K562 (cell line): Measurements from ENCODE around the gene CNTN2. TPM values are rescaled to one million over a fixed set of nuclear protein-coding genes. Genes with fewer than 3 reads are reported as not detected.
A peak's percentile ranks its signal among the peaks of the same experiment; 100 is the strongest.

Experiments used
- ATAC-seq: fragments of 200-7000 bp; cut with Tn5 transposase; 3 replicates; pipeline ENCODE4 v1.9.1; 2020; ENCODE audit warnings: moderate library complexity
- BruUV-seq: library from RNA; stranded (reverse); fragments of 400-500 nt; replicated peaks from 2 replicates; lab custom pipeline; 2021; lab: Mats Ljungman, UMichigan
- CTCF ChIA-PET: fragments of 300-600 bp; formaldehyde crosslinking; extraction: SDS; loops from one replicate; lab custom pipeline; 2021; ENCODE audit warnings: low intra/inter-chr PET ratio; lab: Yijun Ruan, JAX
- POLR2A ChIA-PET: fragments of 300-600, 350-650 bp; sonication (Branson Sonifier 250); formaldehyde crosslinking; extraction: SDS; loops from one replicate; lab custom pipeline; 2021; ENCODE audit warnings: antibody characterized with exemption, inconsistent platforms; lab: Yijun Ruan, JAX
- DNase-seq, 4 experiments: peaks; one replicate each; pipeline versions ENCODE4 v3.0.0 to v3.0.0-alpha.2; 2011 to 2018; ENCODE audit warnings: low spot score in 3 of 4, mixed read lengths in 3 of 4; ENCODE audit errors: extremely low read depth in 1 of 4
- FAIRE-seq: peaks from 2 replicates; lab custom pipeline; 2011; peaks lifted over from hg19 to GRCh38; lab: Jason Lieb, UNC
- H2AFZ ChIP-seq: 2 replicates; pipeline ENCODE4 v1.6.0; 2011; ENCODE audit warnings: low read depth, low read length, control low read depth, inconsistent platforms
- H3K27ac ChIP-seq: fragments of 200-600 bp; 3 replicates; pipeline ENCODE4 v1.8.0; 2011; ENCODE audit warnings: low read depth, mild to moderate bottlenecking, control low read depth, inconsistent platforms, low read length, moderate library complexity, mixed read lengths; ENCODE audit errors: extremely low read depth
- H3K27me3 ChIP-seq, 2 experiments: fragments of 300-600 bp in 1 of 2; 2 replicates in 1 of 2; 3 replicates in 1 of 2; pipeline versions ENCODE4 v1.6.0 to v1.8.0; 2011; ENCODE audit warnings: inconsistent platforms in 2 of 2, low read length in 2 of 2, mild to moderate bottlenecking in 1 of 2, mixed read lengths in 1 of 2, moderate library complexity in 1 of 2; ENCODE audit not compliant: control insufficient read depth in 2 of 2, insufficient read depth in 2 of 2
- H3K36me3 ChIP-seq: fragments of 300-600 bp; 3 replicates; pipeline ENCODE4 v1.8.0; 2011; ENCODE audit warnings: mild to moderate bottlenecking, low read length, inconsistent platforms; ENCODE audit not compliant: control insufficient read depth, insufficient read depth
- H3K4me1 ChIP-seq, 2 experiments: fragments of 200-600 bp in 1 of 2; replicated peaks in 1 of 2; 2 replicates in 1 of 2; 3 replicates in 1 of 2; pipeline versions ENCODE4 v1.5.1 to v1.8.0; 2011; ENCODE audit warnings: inconsistent platforms in 2 of 2, low read length in 2 of 2, mild to moderate bottlenecking in 1 of 2, mixed read lengths in 1 of 2, moderate library complexity in 1 of 2; ENCODE audit not compliant: control insufficient read depth in 2 of 2, insufficient read depth in 2 of 2
- H3K4me2 ChIP-seq: 2 replicates; pipeline ENCODE4 v1.6.1; 2011; ENCODE audit warnings: low read length, control low read depth, inconsistent platforms, mixed read lengths; ENCODE audit not compliant: insufficient read depth
- H3K4me3 ChIP-seq: fragments of 200-600 bp; sonication (generic), shearing (Covaris generic); 2 replicates; pipeline ENCODE4 v1.5.1; 2016; ENCODE audit warnings: control low read depth, inconsistent platforms
- H3K79me2 ChIP-seq: fragments of 200-600 bp; 3 replicates; pipeline ENCODE4 v1.8.0; 2011; ENCODE audit warnings: low read length, inconsistent platforms; ENCODE audit not compliant: control insufficient read depth, insufficient read depth
- H3K9ac ChIP-seq, 2 experiments: 2 replicates each; pipeline versions ENCODE4 v1.6.0 to v1.6.1; 2011; ENCODE audit warnings: low read depth in 2 of 2, low read length in 2 of 2, control low read depth in 1 of 2, inconsistent platforms in 1 of 2, mild to moderate bottlenecking in 1 of 2, mixed read lengths in 1 of 2; ENCODE audit not compliant: insufficient read depth in 1 of 2
- H3K9me1 ChIP-seq: one replicate; pipeline ENCODE4 v1.6.0; 2011; ENCODE audit warnings: inconsistent platforms, mild to moderate bottlenecking, low read length, moderate library complexity; ENCODE audit not compliant: control insufficient read depth, insufficient read depth
- H3K9me3 ChIP-seq: replicated peaks from 2 replicates; pipeline ENCODE4 v1.5.1; 2011; ENCODE audit warnings: low read depth, low read length, inconsistent platforms; ENCODE audit not compliant: control insufficient read depth, insufficient read depth
- H4K20me1 ChIP-seq: replicated peaks from 2 replicates; pipeline ENCODE4 v1.6.1; 2011; ENCODE audit warnings: low read length, inconsistent platforms, mixed read lengths; ENCODE audit not compliant: control insufficient read depth, insufficient read depth
- E2F3 ChIP-seq: fragments of 250-450 bp; sonication (Bioruptor Pico); IDR thresholded peaks from 2 replicates; pipeline ENCODE4 v1.4.0; 2020; ENCODE audit warnings: mild to moderate bottlenecking
- JUN ChIP-seq, 2 experiments: sonication (generic) in 1 of 2; formaldehyde crosslinking in 1 of 2; IDR thresholded peaks; 2 replicates each; pipeline versions ENCODE4 v1.6.1 to v1.8.0; 2012 to 2022; ENCODE audit warnings: borderline replicate concordance in 2 of 2, mild to moderate bottlenecking in 2 of 2, improper control_type of control experiment in 1 of 2, low read depth in 1 of 2, low read length in 1 of 2, missing genetic modification reagents in 1 of 2
- MIER1 ChIP-seq: fragments of 450-650 bp; IDR thresholded peaks from 2 replicates; pipeline ENCODE4 v1.6.1; 2016; ENCODE audit warnings: antibody characterized with exemption, mild to moderate bottlenecking, low read depth
- RBM25 ChIP-seq: fragments of 200-400 bp; formaldehyde crosslinking; IDR thresholded peaks from 2 replicates; pipeline ENCODE4 v1.6.1; 2018; ENCODE audit warnings: low read length, low read depth, moderate library complexity; ENCODE audit not compliant: severe bottlenecking
- ZNF184 ChIP-seq: sonication (generic); formaldehyde crosslinking; IDR thresholded peaks from 2 replicates; pipeline ENCODE4 v1.5.0; 2020; ENCODE audit warnings: missing genetic modification reagents
- WGBS: fragments of 100-300 bp; shearing (Covaris generic); methylation state at CpG from one replicate; pipeline ENCODE4 v1.1.6; 2016; ENCODE audit warnings: low coverage, mixed read lengths; ENCODE audit not compliant: insufficient coverage; ENCODE audit errors: missing lambda C conversion rate; 5-methylcytosine and 5-hydroxymethylcytosine counted together
- in situ Hi-C: fragments of 300-500 bp; cut with MboI; formaldehyde crosslinking; loops from 4 replicates; pipeline ENCODE4 v1.15.0; 2018; ENCODE audit warnings: inconsistent platforms, mixed read lengths
- intact Hi-C: fragments of 100-400 bp; cut with micrococcal nuclease; formaldehyde crosslinking; loops from 2 replicates; pipeline ENCODE4 v1.14.2; 2022
- polyA plus RNA-seq, 8 experiments: library from polyadenylated mRNA; depleted of rRNA in 4 of 8; stranded (reverse) in 5 of 8; unstranded in 3 of 8; fragments of >200 nt; fragmentation: Nextera tagmentation in 2 of 8; fragmentation: Illumina TruSeq in 1 of 8; extraction: Ambion mirVana in 2 of 8; extraction: Trizol in 1 of 8; gene quantifications; 2 replicates each; pipeline versions ENCODE4 v1.2.1 to v1.2.3, GENCODE V29; 2011 to 2014; ENCODE audit warnings: inconsistent platforms in 1 of 8, missing spikeins in 1 of 8
- total RNA-seq, 7 experiments: library from RNA; depleted of rRNA in 6 of 7; stranded (reverse); fragments of >200 nt in 6 of 7; fragmentation: Illumina TruSeq in 2 of 7; extraction: Trizol in 2 of 7; gene quantifications; 2 replicates each; pipeline versions ENCODE4 v1.2.1 to v1.2.3, GENCODE V29; 2011 to 2021; ENCODE audit warnings: low replicate concordance in 1 of 7
- TF ChIP-seq, protein P1 (sequence below), 2 experiments: fragments of 450-650 bp; formaldehyde crosslinking in 1 of 2; IDR thresholded peaks; 2 replicates each; pipeline versions ENCODE4 v1.4.0 to v1.6.1; 2014 to 2020; ENCODE audit warnings: mild to moderate bottlenecking in 2 of 2, borderline replicate concordance in 1 of 2, low read depth in 1 of 2
- TF ChIP-seq, protein P2 (sequence below): fragments of 450-650 bp; formaldehyde crosslinking; IDR thresholded peaks from 2 replicates; pipeline ENCODE4 v1.4.0; 2022; ENCODE audit warnings: mild to moderate bottlenecking, moderate library complexity
- TF ChIP-seq, protein P3 (sequence below): sonication (generic); formaldehyde crosslinking; IDR thresholded peaks from 2 replicates; pipeline ENCODE4 v1.8.0; 2022; ENCODE audit warnings: mild to moderate bottlenecking, missing genetic modification reagents

CNTN2 gene
- total and polyA plus RNA-seq, 9 of the 15 experiments (the other 6 are each of a cell fraction or from before 2014, with no cell fraction given), result not detected

DNA sequence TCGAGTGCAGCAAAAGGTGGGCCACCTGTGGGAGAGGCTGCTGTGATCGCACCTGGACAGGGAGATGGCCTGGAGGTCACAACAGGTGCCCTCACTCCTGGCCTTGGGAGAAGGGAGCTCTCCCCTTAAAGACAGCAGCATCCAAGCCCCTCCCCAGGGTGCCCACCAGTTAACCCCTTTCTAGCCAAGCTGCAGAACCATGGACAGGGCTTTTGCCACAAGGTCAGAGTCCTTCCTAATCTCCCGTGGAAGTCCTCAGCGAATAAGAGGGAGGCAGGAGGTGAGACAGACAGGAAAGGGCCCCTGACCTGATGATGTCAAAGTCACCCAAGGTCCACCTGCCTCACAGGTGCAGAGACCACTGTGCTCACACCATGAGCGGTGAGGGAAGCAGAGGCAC is 1.7 kb downstream of the CNTN2 start:
- 3% methylated on average over 5 of the region's 5 CpGs for WGBS
- Histone ChIP-seq H3K9me1 (no peaks in the 10 kb centered on the region), H2AFZ (no peak overlapping the region), H4K20me1 (peaks cover 29% of the 10 kb centered on the region; the same call in 1 of the 2 replicates), H3K4me3 (no peak overlapping the region), H3K27me3 (peaks cover 49 to 90% of the 10 kb centered on the region in 2 experiments; a peak in 4 of 5 replicates), H3K9ac (no peak overlapping the region), H3K79me2 (no peaks in the 10 kb centered on the region), H3K27ac (no peak overlapping the region), H3K4me1 (peaks cover 0 to 8% of the 10 kb centered on the region in 2 experiments; a peak in 1 of 5 replicates), H3K4me2 (no peak overlapping the region), H3K36me3 (no peaks in the 10 kb centered on the region), H3K9me3 (no peaks in the 10 kb centered on the region)
- FAIRE-seq, result no peak
- in situ Hi-C loops (no loop called here), intact Hi-C loops (no loop called here)
- DNase-seq, result no peak
- POLR2A ChIA-PET, result no interaction called here
- BruUV-seq, result no TSS peak
- ATAC-seq, result no peak
- CTCF ChIA-PET, result no interaction called here
- TF ChIP-seq, protein P1, sequence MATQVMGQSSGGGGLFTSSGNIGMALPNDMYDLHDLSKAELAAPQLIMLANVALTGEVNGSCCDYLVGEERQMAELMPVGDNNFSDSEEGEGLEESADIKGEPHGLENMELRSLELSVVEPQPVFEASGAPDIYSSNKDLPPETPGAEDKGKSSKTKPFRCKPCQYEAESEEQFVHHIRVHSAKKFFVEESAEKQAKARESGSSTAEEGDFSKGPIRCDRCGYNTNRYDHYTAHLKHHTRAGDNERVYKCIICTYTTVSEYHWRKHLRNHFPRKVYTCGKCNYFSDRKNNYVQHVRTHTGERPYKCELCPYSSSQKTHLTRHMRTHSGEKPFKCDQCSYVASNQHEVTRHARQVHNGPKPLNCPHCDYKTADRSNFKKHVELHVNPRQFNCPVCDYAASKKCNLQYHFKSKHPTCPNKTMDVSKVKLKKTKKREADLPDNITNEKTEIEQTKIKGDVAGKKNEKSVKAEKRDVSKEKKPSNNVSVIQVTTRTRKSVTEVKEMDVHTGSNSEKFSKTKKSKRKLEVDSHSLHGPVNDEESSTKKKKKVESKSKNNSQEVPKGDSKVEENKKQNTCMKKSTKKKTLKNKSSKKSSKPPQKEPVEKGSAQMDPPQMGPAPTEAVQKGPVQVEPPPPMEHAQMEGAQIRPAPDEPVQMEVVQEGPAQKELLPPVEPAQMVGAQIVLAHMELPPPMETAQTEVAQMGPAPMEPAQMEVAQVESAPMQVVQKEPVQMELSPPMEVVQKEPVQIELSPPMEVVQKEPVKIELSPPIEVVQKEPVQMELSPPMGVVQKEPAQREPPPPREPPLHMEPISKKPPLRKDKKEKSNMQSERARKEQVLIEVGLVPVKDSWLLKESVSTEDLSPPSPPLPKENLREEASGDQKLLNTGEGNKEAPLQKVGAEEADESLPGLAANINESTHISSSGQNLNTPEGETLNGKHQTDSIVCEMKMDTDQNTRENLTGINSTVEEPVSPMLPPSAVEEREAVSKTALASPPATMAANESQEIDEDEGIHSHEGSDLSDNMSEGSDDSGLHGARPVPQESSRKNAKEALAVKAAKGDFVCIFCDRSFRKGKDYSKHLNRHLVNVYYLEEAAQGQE (IDR thresholded peaks at IDR 0.05; ENCODE audit: borderline replicate concordance), result peak; percentile 83
- TF ChIP-seq, protein P1 (CRISPR knock-in tag; IDR thresholded peaks at IDR 0.05; ENCODE audit: low read depth), result no peak
- 0 out of 2 replicates have a peak, but pooled peaks have one; percentile 36 for TF ChIP-seq MIER1
- no peak for TF ChIP-seq RBM25
- TF ChIP-seq JUN (IDR thresholded peaks at IDR 0.05; ENCODE audit: borderline replicate concordance, low read depth, low read length), result no peak
- no peak for TF ChIP-seq JUN (CRISPR knock-in tag; IDR thresholded peaks at IDR 0.05; ENCODE audit: borderline replicate concordance)
- TF ChIP-seq ZNF184 (CRISPR knock-in tag), result no peak
- TF ChIP-seq E2F3, result no peak
- TF ChIP-seq, protein P2, sequence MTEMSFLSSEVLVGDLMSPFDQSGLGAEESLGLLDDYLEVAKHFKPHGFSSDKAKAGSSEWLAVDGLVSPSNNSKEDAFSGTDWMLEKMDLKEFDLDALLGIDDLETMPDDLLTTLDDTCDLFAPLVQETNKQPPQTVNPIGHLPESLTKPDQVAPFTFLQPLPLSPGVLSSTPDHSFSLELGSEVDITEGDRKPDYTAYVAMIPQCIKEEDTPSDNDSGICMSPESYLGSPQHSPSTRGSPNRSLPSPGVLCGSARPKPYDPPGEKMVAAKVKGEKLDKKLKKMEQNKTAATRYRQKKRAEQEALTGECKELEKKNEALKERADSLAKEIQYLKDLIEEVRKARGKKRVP (CRISPR knock-in tag), result no peak
- TF ChIP-seq, protein P3, sequence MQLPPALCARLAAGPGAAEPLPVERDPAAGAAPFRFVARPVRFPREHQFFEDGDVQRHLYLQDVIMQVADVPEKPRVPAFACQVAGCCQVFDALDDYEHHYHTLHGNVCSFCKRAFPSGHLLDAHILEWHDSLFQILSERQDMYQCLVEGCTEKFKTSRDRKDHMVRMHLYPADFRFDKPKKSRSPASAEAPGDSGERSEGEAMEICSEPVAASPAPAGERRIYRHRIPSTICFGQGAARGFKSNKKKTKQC (CRISPR knock-in tag), result no peak
